ENCODE results near the gene MTPN. TPM values are rescaled to one million over a fixed set of nuclear protein-coding genes. Genes with fewer than 3 reads are reported as not detected.

The MTPN gene
- total RNA-seq, 2 experiments from 2014 or later = 108 to 115 TPM

DNA sequence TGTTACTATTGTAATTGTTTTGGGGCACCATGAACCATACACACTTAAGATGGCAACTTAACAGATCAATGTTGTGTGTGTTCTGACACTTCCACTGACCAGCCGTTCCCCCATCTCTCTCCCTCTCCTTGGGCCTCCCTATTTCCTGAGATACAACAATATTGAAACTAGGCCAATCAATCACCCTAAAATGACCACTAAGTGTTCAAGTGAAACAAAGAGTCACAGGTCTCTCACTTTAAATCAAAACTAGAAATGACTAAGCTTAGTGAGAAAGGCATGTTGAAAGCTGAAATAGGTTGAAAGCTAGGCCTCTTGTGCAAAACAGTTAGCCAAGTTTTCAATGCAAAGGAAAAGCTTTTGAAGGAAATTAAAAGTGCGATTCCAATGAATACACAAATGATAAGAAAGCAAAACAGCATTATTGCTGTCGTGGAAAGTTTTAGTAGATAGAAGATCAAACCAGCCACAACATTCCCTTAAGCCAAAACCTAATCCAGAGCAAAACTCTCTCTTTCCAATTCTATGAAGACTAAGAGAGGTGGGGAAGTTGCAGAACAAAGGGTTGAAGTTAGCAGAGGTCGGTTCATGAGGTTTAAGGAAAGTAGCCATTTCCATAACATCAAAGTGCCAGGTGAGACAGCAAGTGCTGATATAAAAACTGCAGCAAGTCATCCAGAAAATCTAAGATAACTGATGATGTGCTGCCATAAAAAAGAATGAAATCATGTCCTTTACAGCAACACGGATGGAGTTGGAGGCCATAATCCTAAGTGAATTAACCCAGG, 90.6 kb downstream of the MTPN start:
- POLR2A ChIA-PET = no interaction called here
- no peaks in the 10 kb centered on the region for H3K36me3 Mint-ChIP-seq (ENCODE audit: low read depth)
- DNase-seq = no peak
- CTCF ChIA-PET = no interaction called here
- no peak overlapping the region for H3K4me3 Mint-ChIP-seq
- H3K4me1 Mint-ChIP-seq (ENCODE audit: low read depth) = peaks cover 6% of the 10 kb centered on the region
- H3K9me3 Mint-ChIP-seq = no peaks in the 10 kb centered on the region
- intact Hi-C loops (cut with micrococcal nuclease) = no loop called here
- no peak for ATAC-seq
- TF ChIP-seq, protein P1, sequence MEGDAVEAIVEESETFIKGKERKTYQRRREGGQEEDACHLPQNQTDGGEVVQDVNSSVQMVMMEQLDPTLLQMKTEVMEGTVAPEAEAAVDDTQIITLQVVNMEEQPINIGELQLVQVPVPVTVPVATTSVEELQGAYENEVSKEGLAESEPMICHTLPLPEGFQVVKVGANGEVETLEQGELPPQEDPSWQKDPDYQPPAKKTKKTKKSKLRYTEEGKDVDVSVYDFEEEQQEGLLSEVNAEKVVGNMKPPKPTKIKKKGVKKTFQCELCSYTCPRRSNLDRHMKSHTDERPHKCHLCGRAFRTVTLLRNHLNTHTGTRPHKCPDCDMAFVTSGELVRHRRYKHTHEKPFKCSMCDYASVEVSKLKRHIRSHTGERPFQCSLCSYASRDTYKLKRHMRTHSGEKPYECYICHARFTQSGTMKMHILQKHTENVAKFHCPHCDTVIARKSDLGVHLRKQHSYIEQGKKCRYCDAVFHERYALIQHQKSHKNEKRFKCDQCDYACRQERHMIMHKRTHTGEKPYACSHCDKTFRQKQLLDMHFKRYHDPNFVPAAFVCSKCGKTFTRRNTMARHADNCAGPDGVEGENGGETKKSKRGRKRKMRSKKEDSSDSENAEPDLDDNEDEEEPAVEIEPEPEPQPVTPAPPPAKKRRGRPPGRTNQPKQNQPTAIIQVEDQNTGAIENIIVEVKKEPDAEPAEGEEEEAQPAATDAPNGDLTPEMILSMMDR (IDR thresholded peaks at IDR 0.05) = no peak
- H3K27me3 Mint-ChIP-seq = peaks cover 6% of the 10 kb centered on the region
- no peak overlapping the region for H3K27ac Mint-ChIP-seq

DNA sequence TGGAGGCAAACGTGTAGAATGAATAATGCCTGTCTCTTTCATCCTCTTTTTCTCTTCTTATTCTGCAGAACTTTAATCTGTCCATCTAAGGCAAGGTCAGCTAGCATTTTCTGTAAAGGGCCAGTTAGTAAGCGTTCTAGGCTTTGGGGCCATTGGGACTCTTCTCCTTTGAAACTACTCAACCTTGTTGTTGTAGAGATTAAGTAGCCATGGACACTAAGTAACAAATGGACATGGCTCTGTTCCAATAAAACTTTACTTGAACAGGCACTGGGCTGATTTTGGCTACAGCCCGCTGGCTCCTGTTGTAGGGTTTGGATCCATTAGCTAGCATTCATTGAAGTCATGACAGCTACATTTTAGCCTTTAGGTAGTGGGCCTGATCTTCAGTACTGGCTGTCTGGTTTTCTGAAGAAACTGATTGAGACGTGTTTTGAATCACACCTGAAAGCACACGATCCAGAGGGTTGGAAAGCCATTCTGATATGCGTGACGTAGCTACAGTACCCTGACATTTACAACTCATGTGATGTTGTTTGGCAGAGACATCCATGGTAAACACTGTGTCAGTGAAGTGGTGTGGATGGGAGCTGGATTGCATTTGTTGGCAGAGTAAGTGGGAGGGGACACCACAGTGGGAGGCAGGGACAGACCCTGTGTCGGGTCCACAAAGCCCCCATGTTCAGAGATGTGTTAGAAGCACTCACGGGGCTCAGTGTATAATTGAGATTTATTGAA, 92.5 kb downstream of the MTPN start:
- Mint-ChIP-seq H3K4me1 (ENCODE audit: low read depth) (peaks cover 6% of the 10 kb centered on the region), H3K9me3 (no peaks in the 10 kb centered on the region), H3K36me3 (ENCODE audit: low read depth) (no peaks in the 10 kb centered on the region), H3K27ac (no peak overlapping the region), H3K27me3 (peaks cover 6% of the 10 kb centered on the region), H3K4me3 (no peak overlapping the region)
- POLR2A ChIA-PET = no interaction called here
- no peak for ATAC-seq
- no peak for DNase-seq
- TF ChIP-seq, protein P1 (IDR thresholded peaks at IDR 0.05) = no peak
- CTCF ChIA-PET = interaction anchor here (1.2 kb wide), 1 partner anchor 84 kb away, joined by 3 read pairs; no protein-coding TSS in a partner anchor
- intact Hi-C loops (cut with micrococcal nuclease) = no loop called here

DNA sequence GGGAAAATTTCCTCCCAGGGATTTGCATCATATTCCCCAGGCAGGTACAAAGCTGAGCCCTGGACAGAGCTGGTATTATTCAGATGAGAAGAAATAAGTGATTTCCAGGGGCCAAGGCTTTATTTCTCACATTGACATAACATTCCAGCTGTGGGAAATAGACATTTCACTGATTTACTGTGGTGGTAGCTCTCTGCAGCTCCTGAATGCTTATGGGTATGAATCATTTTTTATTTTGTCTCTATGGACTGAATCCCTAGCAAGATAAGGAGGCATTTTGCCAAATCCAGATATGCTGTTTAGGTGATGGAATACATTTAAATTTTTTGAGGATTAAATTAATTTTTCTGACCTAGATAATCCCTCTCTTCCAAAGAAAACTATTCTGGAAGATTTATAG, 97.9 kb downstream of the MTPN start:
- TF ChIP-seq, protein P1 (IDR thresholded peaks at IDR 0.05) = no peak
- peaks cover 7% of the 10 kb centered on the region for H3K27me3 Mint-ChIP-seq
- POLR2A ChIA-PET = no interaction called here

DNA sequence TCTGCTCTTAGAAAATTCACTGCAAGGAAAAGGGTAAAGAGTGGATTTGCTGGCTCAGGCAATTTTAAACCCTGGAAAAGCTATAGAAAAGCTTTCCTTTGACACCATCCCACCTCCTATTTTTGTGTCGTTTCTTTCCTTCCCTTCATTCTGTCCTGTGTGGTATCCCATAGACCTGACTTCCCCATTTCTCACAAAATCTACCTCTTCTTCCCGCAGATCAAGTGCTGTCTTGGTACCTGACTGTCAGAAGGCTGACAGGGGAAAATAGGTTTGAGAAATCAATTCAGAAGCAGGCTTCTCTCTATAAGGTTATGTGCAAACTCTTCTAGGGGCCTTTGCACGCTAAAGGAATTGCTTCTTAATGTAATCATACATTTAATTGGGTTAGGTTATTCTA, 98.9 kb downstream of the MTPN start:
- Mint-ChIP-seq H3K27ac (no peak overlapping the region), H3K36me3 (ENCODE audit: low read depth) (no peaks in the 10 kb centered on the region), H3K4me1 (ENCODE audit: low read depth) (no peaks in the 10 kb centered on the region), H3K27me3 (peaks cover 7% of the 10 kb centered on the region), H3K9me3 (no peaks in the 10 kb centered on the region), H3K4me3 (no peak overlapping the region)
- CTCF ChIA-PET = interaction anchor here (1.6 kb wide), 1 partner anchor 13 kb away, joined by 3 read pairs; no protein-coding TSS in a partner anchor
- DNase-seq (no peak), ATAC-seq (no peak)
- POLR2A ChIA-PET = no interaction called here
- TF ChIP-seq, protein P1 (IDR thresholded peaks at IDR 0.05) = no peak
- intact Hi-C loops (cut with micrococcal nuclease) = no loop called here

More for the DNA sequence above, 97.9 kb downstream of the MTPN start:
- no peak overlapping the region for H3K27ac Mint-ChIP-seq
- DNase-seq = no peak
- CTCF ChIA-PET = interaction anchor here (1.1 kb wide), 1 partner anchor 129 kb away, joined by 3 read pairs; no protein-coding TSS in a partner anchor
- H3K36me3 Mint-ChIP-seq (ENCODE audit: low read depth) = no peaks in the 10 kb centered on the region
- no peak for ATAC-seq
- H3K9me3 Mint-ChIP-seq = no peaks in the 10 kb centered on the region
- intact Hi-C loops (cut with micrococcal nuclease) = no loop called here
- H3K4me1 Mint-ChIP-seq (ENCODE audit: low read depth) = no peaks in the 10 kb centered on the region
- H3K4me3 Mint-ChIP-seq = no peak overlapping the region

DNA sequence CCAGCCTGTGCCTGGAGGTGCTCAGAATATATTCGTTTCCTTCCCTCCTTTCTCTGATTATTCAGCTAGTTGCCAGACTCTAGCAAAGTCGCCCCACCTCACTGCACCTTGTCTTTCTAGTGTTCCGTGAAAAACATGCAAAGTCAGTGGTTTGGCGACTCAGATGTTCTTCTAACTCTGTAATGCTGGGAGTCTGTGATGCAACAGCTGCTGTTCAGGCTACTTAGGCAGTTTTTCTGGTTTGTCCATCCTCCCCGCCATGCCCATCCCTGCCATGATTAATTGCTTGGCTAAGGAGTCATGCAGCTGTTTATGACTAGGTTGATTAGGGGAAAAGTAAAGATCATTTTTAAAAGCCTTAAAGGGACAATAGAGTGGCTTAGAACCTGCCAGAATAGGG, 99.4 kb downstream of the MTPN start:
- intact Hi-C loops (cut with micrococcal nuclease) = no loop called here
- DNase-seq (peak; percentile 2), ATAC-seq (no peak)
- H3K4me1 Mint-ChIP-seq (ENCODE audit: low read depth) = no peaks in the 10 kb centered on the region
- peaks cover 7% of the 10 kb centered on the region for H3K27me3 Mint-ChIP-seq
- ChIA-PET POLR2A (no interaction called here), CTCF (interaction anchor here (1.6 kb wide), 1 partner anchor 14 kb away, joined by 3 read pairs; no protein-coding TSS in a partner anchor)
- no peaks in the 10 kb centered on the region for H3K36me3 Mint-ChIP-seq (ENCODE audit: low read depth)
- H3K4me3 Mint-ChIP-seq = no peak overlapping the region
- no peaks in the 10 kb centered on the region for H3K9me3 Mint-ChIP-seq
- TF ChIP-seq, protein P1 (IDR thresholded peaks at IDR 0.05) = no peak
- no peak overlapping the region for H3K27ac Mint-ChIP-seq

Measured in activated CD8-positive, alpha-beta T cell treated with anti-CD3 and anti-CD28 coated beads for 36 hours (primary cell).